Endothelial cell of umbilical vein (primary cell): Measurements from ENCODE around the gene EPHB6. TPM values are rescaled to one million over a fixed set of nuclear protein-coding genes. Genes with fewer than 3 reads are reported as not detected.

Source experiments
- BruUV-seq: library from RNA; stranded (reverse); fragments of 400-500 nt; replicated peaks from 2 replicates; lab custom pipeline; 2021; lab: Mats Ljungman, UMichigan
- CTCF ChIA-PET: fragments of 300-600, 350-600 bp; sonication (Branson Sonifier 250); formaldehyde crosslinking; loops from one replicate; lab custom pipeline; 2021; ENCODE audit warnings: antibody characterized with exemption, inconsistent platforms; lab: Charles Lee
- POLR2A ChIA-PET: fragments of 300-600, 350-600 bp; sonication (Branson Sonifier 250); formaldehyde crosslinking; loops from one replicate; lab custom pipeline; 2021; ENCODE audit warnings: antibody characterized with exemption, inconsistent platforms; lab: Charles Lee
- DNase-seq: peaks from one replicate; pipeline ENCODE4 v3.0.0-alpha.2; 2011; ENCODE audit warnings: low read depth, low spot score
- FAIRE-seq: peaks from 2 replicates; lab custom pipeline; 2011; peaks lifted over from hg19 to GRCh38; lab: Jason Lieb, UNC
- H2AFZ ChIP-seq: 2 replicates; pipeline ENCODE4 v1.6.0; 2012; ENCODE audit warnings: low read depth, low read length, control low read depth, inconsistent platforms
- H3K27ac ChIP-seq: 2 replicates; pipeline ENCODE4 v1.5.1; 2011; ENCODE audit warnings: low read depth, mild to moderate bottlenecking, control low read depth, low read length, moderate library complexity; ENCODE audit not compliant: insufficient read depth
- H3K27me3 ChIP-seq, 2 experiments: 2 replicates each; pipeline versions ENCODE4 v1.6.0 to v1.6.1; 2011; ENCODE audit warnings: low read length in 2 of 2, mixed read lengths in 1 of 2; ENCODE audit not compliant: control insufficient read depth in 2 of 2, insufficient read depth in 2 of 2
- H3K36me3 ChIP-seq, 2 experiments: 2 replicates in 1 of 2; 3 replicates in 1 of 2; pipeline ENCODE4 v1.5.1; 2011; ENCODE audit warnings: low read length in 2 of 2, mild to moderate bottlenecking in 1 of 2, moderate library complexity in 1 of 2; ENCODE audit not compliant: control insufficient read depth in 2 of 2, insufficient read depth in 2 of 2; ENCODE audit errors: extremely low read depth in 1 of 2
- H3K4me1 ChIP-seq: 3 replicates; pipeline ENCODE4 v1.5.1; 2011; ENCODE audit warnings: mild to moderate bottlenecking, low read length; ENCODE audit not compliant: control insufficient read depth, insufficient read depth; ENCODE audit errors: extremely low read depth
- H3K4me2 ChIP-seq: 2 replicates; pipeline ENCODE4 v1.6.1; 2011; ENCODE audit warnings: low read length, control low read depth, mixed read lengths; ENCODE audit not compliant: insufficient read depth
- H3K4me3 ChIP-seq, 3 experiments: fragments of 200-600 bp in 1 of 3; sonication (generic), shearing (Covaris generic) in 1 of 3; replicated peaks in 1 of 3; 2 replicates each; pipeline ENCODE4 v1.5.1; 2011 to 2016; ENCODE audit warnings: control low read depth in 3 of 3, low read length in 3 of 3, mild to moderate bottlenecking in 2 of 3, inconsistent platforms in 1 of 3, low read depth in 1 of 3, moderate library complexity in 1 of 3; ENCODE audit not compliant: insufficient read depth in 1 of 3
- H3K79me2 ChIP-seq: 2 replicates; pipeline ENCODE4 v1.6.0; 2012; ENCODE audit warnings: low read length, inconsistent platforms; ENCODE audit not compliant: control insufficient read depth, insufficient read depth
- H3K9ac ChIP-seq: replicated peaks from 2 replicates; pipeline ENCODE3; 2011; ENCODE audit warnings: low read length, control low read depth; ENCODE audit not compliant: insufficient read depth; ENCODE audit errors: extremely low read depth
- H3K9me1 ChIP-seq: replicated peaks from 3 replicates; pipeline ENCODE4 v1.6.0; 2011; ENCODE audit warnings: mild to moderate bottlenecking, low read length; ENCODE audit not compliant: control insufficient read depth, insufficient read depth; ENCODE audit errors: extremely low read depth
- H3K9me3 ChIP-seq: replicated peaks from 2 replicates; pipeline ENCODE4 v1.5.1; 2012; ENCODE audit warnings: low read length, inconsistent platforms; ENCODE audit not compliant: control insufficient read depth, insufficient read depth
- H4K20me1 ChIP-seq: replicated peaks from 2 replicates; pipeline ENCODE3; 2011; ENCODE audit warnings: mild to moderate bottlenecking, low read length; ENCODE audit not compliant: control insufficient read depth, insufficient read depth; ENCODE audit errors: extremely low read depth
- EZH2 ChIP-seq: IDR thresholded peaks from 2 replicates; pipeline ENCODE4 v1.6.1; 2012; ENCODE audit warnings: borderline replicate concordance, low read depth, mild to moderate bottlenecking, moderate library complexity, low read length, inconsistent platforms; ENCODE audit not compliant: severe bottlenecking
- FOS ChIP-seq: IDR thresholded peaks from 2 replicates; pipeline ENCODE4 v1.6.1; 2011; ENCODE audit warnings: mild to moderate bottlenecking, low read length, moderate library complexity, borderline replicate concordance; ENCODE audit not compliant: insufficient read depth
- GATA2 ChIP-seq: IDR thresholded peaks from 2 replicates; pipeline ENCODE4 v1.7.0; 2011; ENCODE audit warnings: low read depth, mild to moderate bottlenecking, moderate library complexity, mixed read lengths, low read length; ENCODE audit not compliant: insufficient read length, insufficient read depth
- JUN ChIP-seq: IDR thresholded peaks from 2 replicates; pipeline ENCODE4 v1.6.1; 2011; ENCODE audit warnings: borderline replicate concordance, low read depth; ENCODE audit not compliant: insufficient read length, insufficient read depth
- MAX ChIP-seq: IDR thresholded peaks from 2 replicates; pipeline ENCODE4 v1.6.1; 2011; ENCODE audit not compliant: insufficient read depth, insufficient read length
- MYC ChIP-seq: IDR thresholded peaks from one replicate; pipeline ENCODE4 v1.6.1; 2011; ENCODE audit warnings: mild to moderate bottlenecking, low read depth, low read length
- POLR2A ChIP-seq: IDR thresholded peaks from 2 replicates; pipeline ENCODE4 v1.6.1; 2012; ENCODE audit warnings: low read depth, mild to moderate bottlenecking, control low read depth, low read length
- POLR2AphosphoS5 ChIP-seq: IDR thresholded peaks from 2 replicates; pipeline ENCODE4 v1.6.1; 2012; ENCODE audit warnings: low read depth, mild to moderate bottlenecking, control low read depth, low read length, moderate library complexity; ENCODE audit not compliant: insufficient read depth
- dilution Hi-C: fragments of 300-500 bp; cut with MboI; formaldehyde crosslinking; loops from one replicate; pipeline ENCODE4 v1.15.0; 2019; ENCODE audit warnings: low sequenced_read_pairs; ENCODE audit not compliant: extremely low pct_ligation_motif_present
- intact Hi-C: fragments of 100-400 bp; cut with micrococcal nuclease; formaldehyde crosslinking; loops from one replicate; pipeline ENCODE4 v1.10.0; 2022
- polyA plus RNA-seq, 4 experiments: library from polyadenylated mRNA; depleted of rRNA in 3 of 4; stranded (reverse) in 3 of 4; unstranded in 1 of 4; fragments of >200 nt; gene quantifications; 2 replicates each; pipeline versions ENCODE4 v1.2.1 to v1.2.3, GENCODE V29; 2011 to 2012; ENCODE audit warnings: missing spikeins in 1 of 4
- total RNA-seq: library from RNA; stranded (reverse); gene quantifications from 2 replicates; pipeline ENCODE4 v1.2.3, GENCODE V29; 2021
- TF ChIP-seq, protein P1 (sequence below), 2 donors: IDR thresholded peaks; 1 replicate in 1 of 2; 2 replicates in 1 of 2; pipeline ENCODE4 v1.5.1; 2011; ENCODE audit warnings: low read length in 2 of 2, mild to moderate bottlenecking in 2 of 2, moderate library complexity in 2 of 2, control low read depth in 1 of 2, inconsistent platforms in 1 of 2, low read depth in 1 of 2; ENCODE audit not compliant: insufficient read depth in 1 of 2; ENCODE audit errors: extremely low read depth in 1 of 2

EPHB6 gene
- total and polyA plus RNA-seq, 2 donors (not counting 3 experiments of a cell fraction or from before 2014, with no cell fraction given) = 0.86 to 2.9 TPM

DNA sequence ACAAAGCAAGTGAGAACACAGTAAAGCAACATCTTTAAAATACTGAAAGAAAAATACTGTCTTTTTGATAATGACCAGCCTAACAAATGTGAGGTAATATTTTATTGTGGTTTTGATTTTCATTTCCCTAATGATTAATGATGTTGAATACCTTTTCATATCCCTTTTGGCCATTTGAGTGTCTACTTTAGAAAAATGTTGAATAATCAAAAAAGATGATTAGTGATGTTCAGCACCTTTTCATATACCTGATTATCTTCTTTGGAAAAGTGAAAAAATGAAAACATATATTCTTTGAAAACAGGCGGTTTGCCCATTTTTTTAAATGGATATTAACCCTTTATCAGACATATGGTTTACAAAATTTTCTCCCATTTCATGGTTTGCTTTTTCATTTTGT lies 32.2 kb upstream of the EPHB6 start:
- Histone ChIP-seq H3K9ac (no peak overlapping the region), H3K9me1 (no peaks in the 10 kb centered on the region), H3K9me3 (no peaks in the 10 kb centered on the region), H3K36me3 (no peaks in the 10 kb centered on the region), H3K4me3 (no peak overlapping the region), H4K20me1 (no peaks in the 10 kb centered on the region), H2AFZ (no peak overlapping the region), H3K4me2 (no peak overlapping the region), H3K4me1 (no peaks in the 10 kb centered on the region), H3K27me3 (peaks cover 8 to 48% of the 10 kb centered on the region in 2 experiments), H3K27ac (no peak overlapping the region), H3K79me2 (no peaks in the 10 kb centered on the region)
- TF ChIP-seq MYC (no peak), GATA2 (no peak), JUN (no peak), POLR2AphosphoS5 (no peak), FOS (no peak), MAX (no peak), POLR2A (no peak), EZH2 (no peak)
- TF ChIP-seq, protein P1, sequence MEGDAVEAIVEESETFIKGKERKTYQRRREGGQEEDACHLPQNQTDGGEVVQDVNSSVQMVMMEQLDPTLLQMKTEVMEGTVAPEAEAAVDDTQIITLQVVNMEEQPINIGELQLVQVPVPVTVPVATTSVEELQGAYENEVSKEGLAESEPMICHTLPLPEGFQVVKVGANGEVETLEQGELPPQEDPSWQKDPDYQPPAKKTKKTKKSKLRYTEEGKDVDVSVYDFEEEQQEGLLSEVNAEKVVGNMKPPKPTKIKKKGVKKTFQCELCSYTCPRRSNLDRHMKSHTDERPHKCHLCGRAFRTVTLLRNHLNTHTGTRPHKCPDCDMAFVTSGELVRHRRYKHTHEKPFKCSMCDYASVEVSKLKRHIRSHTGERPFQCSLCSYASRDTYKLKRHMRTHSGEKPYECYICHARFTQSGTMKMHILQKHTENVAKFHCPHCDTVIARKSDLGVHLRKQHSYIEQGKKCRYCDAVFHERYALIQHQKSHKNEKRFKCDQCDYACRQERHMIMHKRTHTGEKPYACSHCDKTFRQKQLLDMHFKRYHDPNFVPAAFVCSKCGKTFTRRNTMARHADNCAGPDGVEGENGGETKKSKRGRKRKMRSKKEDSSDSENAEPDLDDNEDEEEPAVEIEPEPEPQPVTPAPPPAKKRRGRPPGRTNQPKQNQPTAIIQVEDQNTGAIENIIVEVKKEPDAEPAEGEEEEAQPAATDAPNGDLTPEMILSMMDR (IDR thresholded peaks at IDR 0.05; ENCODE audit: extremely low read depth in 1 of 2, insufficient read depth in 1 of 2, low read depth in 1 of 2, low read length in 2 of 2) = no peak
- ChIA-PET CTCF (interaction anchor here (1.3 to 1.9 kb wide), 2 partner anchors 12 to 191 kb away, joined by 4 read pairs; no protein-coding TSS in a partner anchor), POLR2A (no interaction called here)
- no TSS peak for BruUV-seq
- intact Hi-C loops = no loop called here
- no peak for DNase-seq
- FAIRE-seq = no peak
- dilution Hi-C loops = no loop called here
